ENCODE data around the gene WWOX. TPM values are rescaled to one million over a fixed set of nuclear protein-coding genes. Genes with fewer than 3 reads are reported as not detected.

WWOX gene
- total and polyA plus RNA-seq, 2 donors (not counting 3 experiments of a cell fraction or from before 2014, with no cell fraction given): 6.2 to 12.5 TPM

- Histone ChIP-seq H2AFZ (ENCODE audit: low read depth, low read length) (no peak overlapping the region), H3K36me3 (ENCODE audit: control insufficient read depth in 2 of 2, extremely low read depth in 1 of 2, insufficient read depth in 2 of 2, low read length in 2 of 2) (no peaks in the 10 kb centered on the region), H3K9me3 (replicated peaks; ENCODE audit: control insufficient read depth, insufficient read depth, low read length) (no peaks in the 10 kb centered on the region), H3K4me1 (ENCODE audit: control insufficient read depth, extremely low read depth, insufficient read depth, low read length) (no peaks in the 10 kb centered on the region), H3K9ac (replicated peaks; ENCODE audit: extremely low read depth, insufficient read depth, low read length) (no peak overlapping the region), H3K9me1 (replicated peaks; ENCODE audit: control insufficient read depth, extremely low read depth, insufficient read depth, low read length) (no peaks in the 10 kb centered on the region), H3K27me3 (ENCODE audit: control insufficient read depth in 2 of 2, insufficient read depth in 2 of 2, low read length in 2 of 2) (no peaks in the 10 kb centered on the region), H3K4me2 (ENCODE audit: insufficient read depth, low read length) (no peak overlapping the region), H3K27ac (ENCODE audit: insufficient read depth, low read depth, low read length) (no peak overlapping the region), H4K20me1 (replicated peaks; ENCODE audit: control insufficient read depth, extremely low read depth, insufficient read depth, low read length) (no peaks in the 10 kb centered on the region), H3K4me3 (replicated peaks in 1 of 3; ENCODE audit: insufficient read depth in 1 of 3, low read depth in 1 of 3, low read length in 3 of 3) (no peak overlapping the region), H3K79me2 (ENCODE audit: control insufficient read depth, insufficient read depth, low read length) (no peaks in the 10 kb centered on the region)
- DNase-seq (ENCODE audit: low read depth, low spot score) (no peak), FAIRE-seq (no peak)
- dilution Hi-C loops (cut with MboI; ENCODE audit: extremely low pct_ligation_motif_present, low sequenced_read_pairs) (no loop called here), intact Hi-C loops (cut with micrococcal nuclease) (no loop called here)
- CTCF ChIA-PET: no interaction called here
- no TSS peak for BruUV-seq (replicated peaks)
- TF ChIP-seq MYC (IDR thresholded peaks at IDR 0.05; ENCODE audit: low read depth, low read length) (no peak), FOS (IDR thresholded peaks at IDR 0.05; ENCODE audit: borderline replicate concordance, insufficient read depth, low read length) (no peak), JUN (IDR thresholded peaks at IDR 0.05; ENCODE audit: borderline replicate concordance, insufficient read depth, insufficient read length, low read depth) (no peak)
- POLR2A ChIA-PET: no interaction called here
Observed at GRCh38 chr16:78310990-78311561, 211.6 kb downstream of the WWOX start.

GRCh38 chr16:78311831-78312230, 212.4 kb downstream of the WWOX start:
- ChIA-PET POLR2A (no interaction called here), CTCF (no interaction called here)
- Histone ChIP-seq H3K79me2 (ENCODE audit: control insufficient read depth, insufficient read depth, low read length) (no peaks in the 10 kb centered on the region), H4K20me1 (replicated peaks; ENCODE audit: control insufficient read depth, extremely low read depth, insufficient read depth, low read length) (no peaks in the 10 kb centered on the region), H3K27me3 (ENCODE audit: control insufficient read depth in 2 of 2, insufficient read depth in 2 of 2, low read length in 2 of 2) (no peaks in the 10 kb centered on the region), H2AFZ (ENCODE audit: low read depth, low read length) (no peak overlapping the region), H3K27ac (ENCODE audit: insufficient read depth, low read depth, low read length) (no peak overlapping the region), H3K4me2 (ENCODE audit: insufficient read depth, low read length) (no peak overlapping the region), H3K9me3 (replicated peaks; ENCODE audit: control insufficient read depth, insufficient read depth, low read length) (no peaks in the 10 kb centered on the region), H3K4me3 (replicated peaks in 1 of 3; ENCODE audit: insufficient read depth in 1 of 3, low read depth in 1 of 3, low read length in 3 of 3) (no peak overlapping the region), H3K9ac (replicated peaks; ENCODE audit: extremely low read depth, insufficient read depth, low read length) (no peak overlapping the region), H3K4me1 (ENCODE audit: control insufficient read depth, extremely low read depth, insufficient read depth, low read length) (no peaks in the 10 kb centered on the region), H3K9me1 (replicated peaks; ENCODE audit: control insufficient read depth, extremely low read depth, insufficient read depth, low read length) (no peaks in the 10 kb centered on the region), H3K36me3 (ENCODE audit: control insufficient read depth in 2 of 2, extremely low read depth in 1 of 2, insufficient read depth in 2 of 2, low read length in 2 of 2) (no peaks in the 10 kb centered on the region)
- FAIRE-seq (no peak), DNase-seq (ENCODE audit: low read depth, low spot score) (no peak)
- dilution Hi-C loops (cut with MboI; ENCODE audit: extremely low pct_ligation_motif_present, low sequenced_read_pairs): no loop called here
- intact Hi-C loops (cut with micrococcal nuclease): no loop called here
- TF ChIP-seq MAX (IDR thresholded peaks at IDR 0.05; ENCODE audit: insufficient read depth, insufficient read length) (no peak), POLR2AphosphoS5 (IDR thresholded peaks at IDR 0.05; ENCODE audit: insufficient read depth, low read depth, low read length) (no peak), MYC (IDR thresholded peaks at IDR 0.05; ENCODE audit: low read depth, low read length) (no peak), GATA2 (IDR thresholded peaks at IDR 0.05; ENCODE audit: insufficient read depth, insufficient read length, low read depth, low read length) (no peak), FOS (IDR thresholded peaks at IDR 0.05; ENCODE audit: borderline replicate concordance, insufficient read depth, low read length) (no peak), EZH2 (IDR thresholded peaks at IDR 0.05; ENCODE audit: borderline replicate concordance, low read depth, low read length, severe bottlenecking) (no peak), JUN (IDR thresholded peaks at IDR 0.05; ENCODE audit: borderline replicate concordance, insufficient read depth, insufficient read length, low read depth) (no peak), CTCF (IDR thresholded peaks at IDR 0.05; ENCODE audit: extremely low read depth in 1 of 2, insufficient read depth in 1 of 2, low read depth in 1 of 2, low read length in 2 of 2) (no peak), POLR2A (IDR thresholded peaks at IDR 0.05; ENCODE audit: low read depth, low read length) (no peak)
- no TSS peak for BruUV-seq (replicated peaks)
